Choroid plexus epithelial cell (primary cell): ENCODE data around the gene DNAJC10.

Source experiments
- DNase-seq: peaks from one replicate; pipeline ENCODE4 v3.0.0-alpha.2; 2010; ENCODE audit warnings: low read depth
- H3K4me3 ChIP-seq: 2 replicates; pipeline ENCODE4 v1.5.1; 2011; ENCODE audit warnings: low read depth, mild to moderate bottlenecking, control low read depth, low read length, moderate library complexity
- CTCF ChIP-seq: conservative IDR thresholded peaks from 2 replicates; pipeline ENCODE4 v1.5.1; 2011; ENCODE audit warnings: low read depth, mild to moderate bottlenecking, control low read depth, inconsistent platforms, low read length, moderate library complexity

DNAJC10 gene

GRCh38 chr2:182784777-182785176 lies 68.7 kb downstream of the DNAJC10 start:
- TF ChIP-seq CTCF = peak; percentile 60
- H3K4me3 ChIP-seq = no peak overlapping the region
- peak; percentile 82 for DNase-seq

GRCh38 chr2:182792441-182792840 lies 76.4 kb downstream of the DNAJC10 start:
- DNase-seq = no peak
- no peak overlapping the region for H3K4me3 ChIP-seq
- no peak for TF ChIP-seq CTCF

GRCh38 chr2:182798736-182799135 lies 82.7 kb downstream of the DNAJC10 start:
- H3K4me3 ChIP-seq = no peak overlapping the region
- no peak for DNase-seq
- TF ChIP-seq CTCF = no peak

GRCh38 chr2:182804128-182804527 lies 88.1 kb downstream of the DNAJC10 start:
- no peak for DNase-seq
- TF ChIP-seq CTCF = no peak

GRCh38 chr2:182807319-182807718 lies 91.3 kb downstream of the DNAJC10 start:
- no peak for TF ChIP-seq CTCF
- no peak for DNase-seq
- H3K4me3 ChIP-seq = no peak overlapping the region

More at GRCh38 chr2:182804128-182804527, 88.1 kb downstream of the DNAJC10 start:
- H3K4me3 ChIP-seq = no peak overlapping the region

- no peak overlapping the region for H3K4me3 ChIP-seq
- TF ChIP-seq CTCF = no peak
- no peak for DNase-seq
These were observed 94.0 kb downstream of the DNAJC10 start for GRCh38 chr2:182810087-182810486.

GRCh38 chr2:182814380-182814779 lies 98.3 kb downstream of the DNAJC10 start:
- no peak overlapping the region for H3K4me3 ChIP-seq
- DNase-seq = no peak
- TF ChIP-seq CTCF = no peak
